Measurements from ENCODE around the gene TPPP2. TPM values are rescaled to one million over a fixed set of nuclear protein-coding genes. Genes with fewer than 3 reads are reported as not detected.

TPPP2 gene
- total and polyA plus RNA-seq, 9 of the 15 experiments (the other 6 are each of a cell fraction or from before 2014, with no cell fraction given): 0.18 TPM; not detected in 8

DNA sequence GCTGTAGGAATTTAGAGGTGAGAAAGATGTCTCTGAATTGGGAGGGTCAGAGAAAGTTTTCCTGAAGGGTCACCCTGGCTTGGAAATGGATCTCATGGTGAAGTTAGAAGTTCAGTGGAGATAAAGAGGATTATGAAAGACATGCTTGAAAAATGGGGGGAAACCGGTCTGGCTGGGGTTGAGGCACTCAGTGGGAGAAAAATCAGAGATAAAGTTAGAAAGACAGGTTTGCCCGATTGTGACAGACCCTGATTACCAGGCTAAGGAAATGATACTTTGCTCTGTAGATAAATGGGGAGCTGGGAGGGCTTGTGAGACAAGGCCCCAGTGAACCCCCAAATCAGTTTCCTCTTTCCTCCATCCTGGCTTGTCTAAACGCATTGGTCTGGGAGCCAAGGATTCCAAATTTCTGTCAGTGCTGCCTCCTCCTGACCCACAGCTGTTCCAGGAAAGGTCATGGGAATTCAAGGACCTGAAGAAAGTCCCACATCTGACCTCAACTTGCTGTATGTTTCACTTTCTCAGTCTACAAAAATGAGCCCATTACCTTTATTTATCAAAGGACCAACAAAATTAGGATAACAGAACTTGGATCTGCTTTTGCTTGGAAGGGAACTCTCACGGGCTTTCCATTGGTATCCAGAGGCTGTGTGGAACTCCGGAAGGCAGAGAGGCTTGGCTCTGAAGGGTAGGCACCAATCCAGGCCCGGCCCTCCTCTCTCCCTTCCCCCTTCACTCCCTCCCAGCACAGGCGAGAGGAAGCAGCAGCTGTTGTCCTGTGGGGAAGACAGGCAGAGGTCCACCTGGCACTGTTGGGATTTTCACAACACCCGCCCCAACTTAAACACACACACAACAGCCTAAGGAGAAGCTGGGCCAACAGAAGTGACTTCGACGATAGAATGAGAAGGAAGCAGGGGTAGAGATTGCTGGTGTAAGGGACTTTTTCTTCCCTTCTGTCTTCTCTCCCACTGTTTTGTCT lies 8.7 kb downstream of the TPPP2 start:
- POLR2A ChIA-PET: interaction anchor here (0.6 to 2.6 kb wide), 2 partner anchors 12 to 23 kb away, joined by 3 to 15 read pairs; no protein-coding TSS in a partner anchor
- no TSS peak for BruUV-seq (replicated peaks)
- Histone ChIP-seq H3K9me1 (ENCODE audit: control insufficient read depth, insufficient read depth, low read length) (no peaks in the 10 kb centered on the region), H2AFZ (ENCODE audit: low read depth, low read length) (peak overlapping the region; percentile 63), H3K4me3 (no peak overlapping the region), H3K4me2 (ENCODE audit: insufficient read depth, low read length) (no peak overlapping the region), H3K36me3 (ENCODE audit: control insufficient read depth, insufficient read depth, low read length) (no peaks in the 10 kb centered on the region), H3K9me3 (replicated peaks; ENCODE audit: control insufficient read depth, insufficient read depth, low read depth, low read length) (no peaks in the 10 kb centered on the region), H3K9ac (ENCODE audit: insufficient read depth in 1 of 2, low read depth in 2 of 2, low read length in 2 of 2) (no peak overlapping the region), H3K27me3 (ENCODE audit: control insufficient read depth in 2 of 2, insufficient read depth in 2 of 2, low read length in 2 of 2) (no peaks in the 10 kb centered on the region), H4K20me1 (replicated peaks; ENCODE audit: control insufficient read depth, insufficient read depth, low read length) (no peaks in the 10 kb centered on the region), H3K27ac (ENCODE audit: extremely low read depth, low read depth, low read length) (no peak overlapping the region), H3K4me1 (replicated peaks in 1 of 2; ENCODE audit: control insufficient read depth in 2 of 2, insufficient read depth in 2 of 2, low read length in 2 of 2) (peaks cover 0 to 15% of the 10 kb centered on the region in 2 experiments; a peak in 4 of 5 replicates), H3K79me2 (ENCODE audit: control insufficient read depth, insufficient read depth, low read length) (no peaks in the 10 kb centered on the region)
- CTCF ChIA-PET (ENCODE audit: low intra/inter-chr PET ratio): interaction anchor here (0.9 to 2.8 kb wide), 3 partner anchors 24 to 181 kb away, joined by 3 to 33 read pairs (median 11); no protein-coding TSS in a partner anchor
- DNase-seq (ENCODE audit: extremely low read depth in 1 of 4, low spot score in 3 of 4): no peak
- no peak for FAIRE-seq
- ATAC-seq: peak; percentile 31
- intact Hi-C loops (cut with micrococcal nuclease): loop anchor here (5.0 kb wide), 1 partner anchor 341 kb away; no protein-coding TSS in a partner anchor
- in situ Hi-C loops (cut with MboI): no loop called here
- 26% methylated on average over 6 of the region's 10 CpGs for WGBS (ENCODE audit: insufficient coverage, low coverage, missing lambda C conversion rate)
- TF ChIP-seq NFE2 (IDR thresholded peaks at IDR 0.05; ENCODE audit: low read depth) (no peak), GABPB2 (CRISPR knock-in tag; conservative IDR thresholded peaks at IDR 0.05) (no peak), HMGN3 (IDR thresholded peaks at IDR 0.05; ENCODE audit: borderline replicate concordance, extremely low read depth, insufficient read length, low read depth, low read length) (no peak), FOSL1 (tag; conservative IDR thresholded peaks at IDR 0.05) (no peak), MBD2 (IDR thresholded peaks at IDR 0.05; ENCODE audit: borderline replicate concordance, low read depth) (no peak), POU5F1 (IDR thresholded peaks at IDR 0.05; ENCODE audit: borderline replicate concordance, low read depth, low read length, partially characterized antibody) (no peak)
- TF ChIP-seq, protein P1, sequence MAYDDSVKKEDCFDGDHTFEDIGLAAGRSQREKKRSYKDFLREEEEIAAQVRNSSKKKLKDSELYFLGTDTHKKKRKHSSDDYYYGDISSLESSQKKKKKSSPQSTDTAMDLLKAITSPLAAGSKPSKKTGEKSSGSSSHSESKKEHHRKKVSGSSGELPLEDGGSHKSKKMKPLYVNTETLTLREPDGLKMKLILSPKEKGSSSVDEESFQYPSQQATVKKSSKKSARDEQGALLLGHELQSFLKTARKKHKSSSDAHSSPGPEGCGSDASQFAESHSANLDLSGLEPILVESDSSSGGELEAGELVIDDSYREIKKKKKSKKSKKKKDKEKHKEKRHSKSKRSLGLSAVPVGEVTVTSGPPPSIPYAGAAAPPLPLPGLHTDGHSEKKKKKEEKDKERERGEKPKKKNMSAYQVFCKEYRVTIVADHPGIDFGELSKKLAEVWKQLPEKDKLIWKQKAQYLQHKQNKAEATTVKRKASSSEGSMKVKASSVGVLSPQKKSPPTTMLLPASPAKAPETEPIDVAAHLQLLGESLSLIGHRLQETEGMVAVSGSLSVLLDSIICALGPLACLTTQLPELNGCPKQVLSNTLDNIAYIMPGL (CRISPR knock-in tag; IDR thresholded peaks at IDR 0.05): no peak
- TF ChIP-seq, protein P2, sequence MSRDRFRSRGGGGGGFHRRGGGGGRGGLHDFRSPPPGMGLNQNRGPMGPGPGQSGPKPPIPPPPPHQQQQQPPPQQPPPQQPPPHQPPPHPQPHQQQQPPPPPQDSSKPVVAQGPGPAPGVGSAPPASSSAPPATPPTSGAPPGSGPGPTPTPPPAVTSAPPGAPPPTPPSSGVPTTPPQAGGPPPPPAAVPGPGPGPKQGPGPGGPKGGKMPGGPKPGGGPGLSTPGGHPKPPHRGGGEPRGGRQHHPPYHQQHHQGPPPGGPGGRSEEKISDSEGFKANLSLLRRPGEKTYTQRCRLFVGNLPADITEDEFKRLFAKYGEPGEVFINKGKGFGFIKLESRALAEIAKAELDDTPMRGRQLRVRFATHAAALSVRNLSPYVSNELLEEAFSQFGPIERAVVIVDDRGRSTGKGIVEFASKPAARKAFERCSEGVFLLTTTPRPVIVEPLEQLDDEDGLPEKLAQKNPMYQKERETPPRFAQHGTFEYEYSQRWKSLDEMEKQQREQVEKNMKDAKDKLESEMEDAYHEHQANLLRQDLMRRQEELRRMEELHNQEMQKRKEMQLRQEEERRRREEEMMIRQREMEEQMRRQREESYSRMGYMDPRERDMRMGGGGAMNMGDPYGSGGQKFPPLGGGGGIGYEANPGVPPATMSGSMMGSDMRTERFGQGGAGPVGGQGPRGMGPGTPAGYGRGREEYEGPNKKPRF (IDR thresholded peaks at IDR 0.05; ENCODE audit: low read depth, low read length): no peak
- TF ChIP-seq, protein P3, sequence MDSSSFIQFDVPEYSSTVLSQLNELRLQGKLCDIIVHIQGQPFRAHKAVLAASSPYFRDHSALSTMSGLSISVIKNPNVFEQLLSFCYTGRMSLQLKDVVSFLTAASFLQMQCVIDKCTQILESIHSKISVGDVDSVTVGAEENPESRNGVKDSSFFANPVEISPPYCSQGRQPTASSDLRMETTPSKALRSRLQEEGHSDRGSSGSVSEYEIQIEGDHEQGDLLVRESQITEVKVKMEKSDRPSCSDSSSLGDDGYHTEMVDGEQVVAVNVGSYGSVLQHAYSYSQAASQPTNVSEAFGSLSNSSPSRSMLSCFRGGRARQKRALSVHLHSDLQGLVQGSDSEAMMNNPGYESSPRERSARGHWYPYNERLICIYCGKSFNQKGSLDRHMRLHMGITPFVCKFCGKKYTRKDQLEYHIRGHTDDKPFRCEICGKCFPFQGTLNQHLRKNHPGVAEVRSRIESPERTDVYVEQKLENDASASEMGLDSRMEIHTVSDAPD (CRISPR knock-in tag; IDR thresholded peaks at IDR 0.05): no peak
- TF ChIP-seq, protein P4, sequence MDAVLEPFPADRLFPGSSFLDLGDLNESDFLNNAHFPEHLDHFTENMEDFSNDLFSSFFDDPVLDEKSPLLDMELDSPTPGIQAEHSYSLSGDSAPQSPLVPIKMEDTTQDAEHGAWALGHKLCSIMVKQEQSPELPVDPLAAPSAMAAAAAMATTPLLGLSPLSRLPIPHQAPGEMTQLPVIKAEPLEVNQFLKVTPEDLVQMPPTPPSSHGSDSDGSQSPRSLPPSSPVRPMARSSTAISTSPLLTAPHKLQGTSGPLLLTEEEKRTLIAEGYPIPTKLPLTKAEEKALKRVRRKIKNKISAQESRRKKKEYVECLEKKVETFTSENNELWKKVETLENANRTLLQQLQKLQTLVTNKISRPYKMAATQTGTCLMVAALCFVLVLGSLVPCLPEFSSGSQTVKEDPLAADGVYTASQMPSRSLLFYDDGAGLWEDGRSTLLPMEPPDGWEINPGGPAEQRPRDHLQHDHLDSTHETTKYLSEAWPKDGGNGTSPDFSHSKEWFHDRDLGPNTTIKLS (IDR thresholded peaks at IDR 0.05; ENCODE audit: borderline replicate concordance, low read depth): no peak
- TF ChIP-seq, protein P5, sequence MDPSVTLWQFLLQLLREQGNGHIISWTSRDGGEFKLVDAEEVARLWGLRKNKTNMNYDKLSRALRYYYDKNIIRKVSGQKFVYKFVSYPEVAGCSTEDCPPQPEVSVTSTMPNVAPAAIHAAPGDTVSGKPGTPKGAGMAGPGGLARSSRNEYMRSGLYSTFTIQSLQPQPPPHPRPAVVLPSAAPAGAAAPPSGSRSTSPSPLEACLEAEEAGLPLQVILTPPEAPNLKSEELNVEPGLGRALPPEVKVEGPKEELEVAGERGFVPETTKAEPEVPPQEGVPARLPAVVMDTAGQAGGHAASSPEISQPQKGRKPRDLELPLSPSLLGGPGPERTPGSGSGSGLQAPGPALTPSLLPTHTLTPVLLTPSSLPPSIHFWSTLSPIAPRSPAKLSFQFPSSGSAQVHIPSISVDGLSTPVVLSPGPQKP (CRISPR knock-in tag; IDR thresholded peaks at IDR 0.05): no peak

All from K562 (cell line).